Measurements from ENCODE around the gene ARSA.
"Not testable (repeated sequence)": the region's sequence is repeated elsewhere in the genome, so short reads cannot be mapped to it uniquely, and the experiment has no call there.

Gene ARSA

GRCh38 chr22:50627642-50628542 lies at the start of gene ARSA:
ARSA (minus strand) TSS chr22:50628152; CDS start chr22:50627779, 373 bp downstream.
- peak; percentile 83 for DNase-seq

GRCh38 chr22:50676661-50677492 lies 48.9 kb upstream of the ARSA start:
- no peak for DNase-seq

GRCh38 chr22:50676180-50676636 lies 48.3 kb upstream of the ARSA start:
- no peak for DNase-seq

GRCh38 chr22:50675553-50676179 lies 47.7 kb upstream of the ARSA start:
- DNase-seq = no peak

- no peak for DNase-seq
These were observed 46.9 kb upstream of the ARSA start for GRCh38 chr22:50674606-50675552.

GRCh38 chr22:50674130-50674500 lies 46.2 kb upstream of the ARSA start:
- DNase-seq = no peak

GRCh38 chr22:50673231-50674129 lies 45.5 kb upstream of the ARSA start:
- peak; percentile 30 for DNase-seq

GRCh38 chr22:50672471-50673230 lies 44.7 kb upstream of the ARSA start, which contains the start of gene SHANK3:
SHANK3 (plus strand) TSS chr22:50672823.
- DNase-seq = no peak

GRCh38 chr22:50672041-50672440 lies 44.1 kb upstream of the ARSA start:
- DNase-seq = no peak

- no peak for DNase-seq
These were observed 43.7 kb upstream of the ARSA start for GRCh38 chr22:50671641-50672040.

- no peak for DNase-seq
These were observed 43.1 kb upstream of the ARSA start for GRCh38 chr22:50670914-50671538.

GRCh38 chr22:50670513-50670912 lies 42.6 kb upstream of the ARSA start:
- no peak for DNase-seq

GRCh38 chr22:50665738-50666137 lies 37.8 kb upstream of the ARSA start:
- DNase-seq = no peak

GRCh38 chr22:50665212-50665611 lies 37.3 kb upstream of the ARSA start:
- no peak for DNase-seq

GRCh38 chr22:50660306-50660705 lies 32.4 kb upstream of the ARSA start:
- DNase-seq = no peak

- DNase-seq = not testable (repeated sequence)
These were observed 31.8 kb upstream of the ARSA start for GRCh38 chr22:50659711-50660110.

- no peak for DNase-seq
These were observed 30.0 kb upstream of the ARSA start for GRCh38 chr22:50657925-50658324.

GRCh38 chr22:50656122-50657070 lies 28.4 kb upstream of the ARSA start:
- DNase-seq = no peak
